A673 (cell line): ENCODE measurements around the gene ABTB1.

Source experiments
- CTCF ChIP-seq: fragments of 300-800, 200-600 bp; sonication (generic); conservative IDR thresholded peaks from 2 replicates; pipeline ENCODE4 v1.5.1; 2017; ENCODE audit warnings: low read depth, mild to moderate bottlenecking, antibody characterized with exemption, low read length, moderate library complexity, mixed read lengths
- EZH2 ChIP-seq: fragments of 200-600 bp; sonication (generic); IDR thresholded peaks from 2 replicates; pipeline ENCODE4 v1.6.1; 2017; ENCODE audit warnings: borderline replicate concordance, low read depth, mild to moderate bottlenecking, mixed read lengths, antibody characterized with exemption, low read length; ENCODE audit not compliant: poor library complexity, severe bottlenecking

GRCh38 chr3:127698691-127699415 is 26.1 kb downstream of the ABTB1 start:
- TF ChIP-seq EZH2: no peak
- no peak for TF ChIP-seq CTCF
